Left lobe of liver (tissue), 2 donors: Measurements from ENCODE around the gene MANBA. TPM values are rescaled to one million over a fixed set of nuclear protein-coding genes. Genes with fewer than 3 reads are reported as not detected.
A peak's percentile ranks its signal among the peaks of the same experiment; 100 is the strongest.
"Not testable (repeated sequence)": the region's sequence is repeated elsewhere in the genome, so short reads cannot be mapped to it uniquely, and the experiment has no call there.

Experiments
- ATAC-seq: fragments of 200-7000 bp; cut with Tn5 transposase; one replicate; pipeline ENCODE4 v1.9.1; 2020; ENCODE audit warnings: mild to moderate bottlenecking, moderate library complexity
- DNase-seq: peaks from one replicate; pipeline ENCODE4 v3.0.0-alpha.2; 2020; ENCODE audit warnings: low spot score
- total RNA-seq: library from RNA; stranded (reverse); gene quantifications from one replicate; pipeline ENCODE4 v1.2.1, GENCODE V29; 2021
- donor health status: DM: no; HTN: no; CAD: no; lungs with moderate emphysema.
- donor health status: DM: no; HTN: yes; CAD: no.

Gene MANBA
- total RNA-seq, 1 donor from 2014 or later = 10.6 TPM

GRCh38 chr4:102764901-102765300 is 4.1 kb upstream of the MANBA start:
- ATAC-seq = no peak

DNA sequence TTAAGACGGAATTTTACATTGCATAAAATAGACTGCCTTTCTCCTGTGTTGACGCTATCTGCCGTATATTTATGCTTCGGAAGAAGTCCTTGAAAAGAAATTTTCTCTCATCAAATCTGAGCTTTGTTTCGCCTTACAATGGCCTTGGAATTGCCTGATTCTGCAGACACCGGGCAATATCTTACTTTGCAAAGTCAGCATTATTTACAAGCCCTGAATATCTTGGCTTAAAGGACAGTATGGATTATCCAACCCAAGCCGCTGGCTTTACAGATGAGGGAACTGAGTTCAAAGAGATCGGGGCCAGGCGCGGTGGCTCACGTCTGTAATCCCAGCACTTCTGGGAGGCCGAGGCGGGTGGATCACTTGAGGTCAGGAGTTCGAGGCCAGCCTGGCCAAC is 1.1 kb upstream of the MANBA start:
- DNase-seq = no peak
- ATAC-seq = no peak

More at GRCh38 chr4:102764901-102765300, 4.1 kb upstream of the MANBA start:
- DNase-seq = no peak

DNA sequence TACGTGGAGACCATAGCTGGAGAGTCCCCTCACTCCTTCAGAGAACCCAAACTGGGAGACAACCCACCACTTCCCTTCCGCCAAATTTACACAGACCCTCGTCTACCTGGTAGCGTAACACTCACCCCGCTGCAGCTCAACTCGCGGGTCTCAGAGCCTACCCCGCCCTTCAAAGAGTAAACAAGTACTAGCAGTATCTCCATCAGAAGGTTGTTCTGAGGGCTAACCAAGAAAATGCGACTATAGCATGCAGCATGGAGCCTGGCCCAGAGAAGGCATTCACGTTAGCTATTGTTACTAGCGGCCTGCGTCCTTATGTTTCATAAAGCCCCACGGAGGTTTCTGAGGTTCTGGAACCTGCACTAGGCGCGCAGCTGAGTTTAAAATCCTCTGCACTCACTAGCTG is 531 bp upstream of the MANBA start:
- DNase-seq (no peak), ATAC-seq (peak; percentile 27)

- DNase-seq = no peak
- ATAC-seq = peak; percentile 48
Observed at GRCh38 chr4:102759831-102760644, 730 bp downstream of the MANBA start.

- ATAC-seq = no peak
- DNase-seq = no peak
Observed at GRCh38 chr4:102758241-102759160, 2.3 kb downstream of the MANBA start.

DNA sequence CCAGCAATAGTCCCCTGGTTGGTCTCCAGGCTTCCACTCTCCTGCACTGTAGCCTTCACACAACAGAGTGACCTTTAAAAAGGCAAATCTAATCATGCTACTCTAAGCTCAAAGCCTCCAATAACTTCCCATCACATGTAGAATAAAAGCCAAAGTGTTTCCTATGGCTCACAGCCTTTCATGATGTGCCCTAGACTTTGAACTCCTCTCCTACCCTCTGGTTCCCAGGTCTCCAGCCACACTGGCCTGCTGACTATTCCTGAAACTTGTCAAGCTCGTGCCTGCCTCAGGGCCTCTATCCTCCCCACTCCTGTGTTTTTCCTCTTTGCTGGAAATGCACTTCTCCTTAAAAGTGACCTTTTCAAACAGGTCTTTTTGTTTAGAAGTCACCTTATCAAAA is 3.1 kb downstream of the MANBA start:
- ATAC-seq (peak; percentile 47), DNase-seq (no peak)

GRCh38 chr4:102754044-102754443 is 6.7 kb downstream of the MANBA start:
- DNase-seq (no peak), ATAC-seq (no peak)

DNA sequence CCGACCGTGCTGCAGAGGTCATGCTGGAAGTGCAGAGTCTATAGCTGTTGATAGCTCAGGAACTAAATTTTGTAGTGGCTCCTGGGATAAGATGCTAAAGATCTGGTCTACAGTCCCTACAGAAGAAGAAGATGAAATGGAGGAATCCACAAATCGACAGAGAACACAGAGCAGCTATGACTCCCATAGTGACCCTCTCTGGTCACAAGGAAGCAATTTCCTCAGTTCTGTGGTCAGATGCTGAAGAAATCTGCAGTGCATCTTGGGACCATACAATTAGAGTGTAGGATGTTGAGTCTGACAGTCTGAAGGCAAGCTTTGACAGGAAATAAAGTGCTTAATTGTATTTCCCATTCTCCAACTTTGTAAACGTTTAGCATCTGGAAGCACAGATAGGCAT is 8.8 kb downstream of the MANBA start:
- no peak for ATAC-seq

DNA sequence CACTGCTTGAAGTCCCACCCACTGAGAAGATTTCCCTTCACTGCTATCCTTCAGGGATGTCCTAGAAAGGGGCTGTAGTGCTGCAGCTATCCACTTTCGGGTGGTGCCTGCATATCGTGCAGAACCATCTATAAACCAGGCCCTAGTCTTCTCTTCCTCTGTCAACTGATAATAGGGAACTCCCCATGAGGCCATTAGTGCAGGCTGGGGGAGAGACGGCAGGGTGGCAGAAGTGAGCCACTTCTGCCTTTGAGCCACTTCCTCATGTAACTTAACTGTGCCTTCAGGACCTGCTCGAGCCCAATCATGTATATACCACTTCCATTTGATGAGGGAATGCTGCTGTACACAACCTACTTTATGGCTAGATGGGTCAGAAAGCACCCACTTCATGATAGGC is 17.4 kb downstream of the MANBA start:
- ATAC-seq = peak; percentile 29
- not testable (repeated sequence) for DNase-seq

More for the DNA sequence above, 8.8 kb downstream of the MANBA start:
- no peak for DNase-seq

DNA sequence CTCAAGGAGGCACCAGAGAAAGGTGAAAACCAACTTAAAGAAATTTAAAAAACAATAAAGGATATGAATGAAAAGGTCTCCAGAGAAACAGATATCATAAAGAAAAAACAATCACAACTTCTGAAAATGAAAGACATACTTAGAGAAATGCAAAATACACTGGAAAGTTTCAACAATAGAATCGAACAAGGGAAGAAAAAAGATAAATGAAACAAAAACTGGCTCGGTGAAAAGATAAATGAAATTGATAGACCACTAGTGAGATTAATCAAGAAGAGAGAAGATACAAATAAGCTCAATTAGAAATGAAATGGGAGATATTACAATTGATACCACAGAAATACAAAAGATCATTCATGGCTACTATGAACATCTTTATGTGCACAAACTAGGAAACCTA is 22.0 kb downstream of the MANBA start:
- DNase-seq, ATAC-seq: not testable (repeated sequence)

- DNase-seq = no peak
- ATAC-seq = no peak
Observed at GRCh38 chr4:102736636-102737549, 23.9 kb downstream of the MANBA start.

DNA sequence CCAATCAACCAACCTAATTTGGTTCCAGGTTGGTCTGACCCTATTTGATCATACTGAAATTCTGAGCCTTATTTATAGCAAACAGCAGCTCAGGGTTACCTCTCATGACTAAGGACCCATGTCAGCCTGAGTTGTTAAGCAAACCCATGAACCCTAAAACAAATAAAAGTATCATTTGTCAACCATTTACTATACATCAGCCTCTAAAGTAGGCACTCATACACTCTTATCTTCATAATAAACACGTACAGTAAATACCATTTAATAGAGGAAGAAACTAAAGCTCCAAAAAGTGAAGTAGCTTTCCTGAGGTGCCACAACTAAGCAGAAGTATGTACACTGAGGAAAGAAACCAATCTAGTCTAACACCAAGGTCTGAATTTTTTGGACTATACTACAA is 25.2 kb downstream of the MANBA start:
- ATAC-seq = no peak

DNA sequence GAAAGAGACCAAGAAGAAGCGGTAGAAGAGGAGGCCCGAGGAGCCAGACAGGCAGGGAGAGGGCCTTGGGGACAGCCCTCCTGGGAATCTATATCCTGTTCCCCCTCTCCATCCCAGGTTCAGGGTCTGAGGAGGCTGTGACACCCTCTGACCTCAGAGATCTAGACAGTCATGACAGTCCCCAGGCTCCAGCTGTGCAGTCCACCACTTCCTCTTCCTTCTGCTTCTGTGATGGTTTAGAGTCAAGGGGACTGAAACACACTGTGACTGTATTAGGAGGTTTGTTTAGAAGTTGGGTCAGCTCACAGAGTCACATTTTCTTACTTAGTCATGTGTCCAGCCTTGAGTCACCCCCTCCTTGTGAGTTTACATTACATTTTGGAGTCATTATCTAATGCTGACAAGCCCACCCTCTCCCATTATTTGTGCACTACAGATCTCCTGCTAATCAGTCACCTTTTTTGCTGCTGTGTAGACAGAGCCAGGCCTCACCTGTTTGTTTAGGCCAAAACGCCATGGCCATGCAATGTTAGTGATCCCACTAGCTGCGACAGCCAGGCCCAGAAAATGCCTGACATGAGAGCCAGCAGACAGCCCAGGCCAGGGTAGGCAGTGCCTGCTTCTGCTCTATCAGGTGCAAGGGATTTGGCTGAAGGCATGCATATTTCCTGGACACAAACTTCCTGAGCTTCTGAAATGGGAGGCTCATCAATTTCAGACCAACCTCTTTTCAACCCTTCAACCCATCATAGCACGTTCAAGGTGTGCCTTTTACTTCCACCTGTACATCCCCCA is 26.0 kb downstream of the MANBA start:
- no peak for DNase-seq
- ATAC-seq = peak; percentile 29

More for the DNA sequence above, 25.2 kb downstream of the MANBA start:
- DNase-seq = no peak

DNA sequence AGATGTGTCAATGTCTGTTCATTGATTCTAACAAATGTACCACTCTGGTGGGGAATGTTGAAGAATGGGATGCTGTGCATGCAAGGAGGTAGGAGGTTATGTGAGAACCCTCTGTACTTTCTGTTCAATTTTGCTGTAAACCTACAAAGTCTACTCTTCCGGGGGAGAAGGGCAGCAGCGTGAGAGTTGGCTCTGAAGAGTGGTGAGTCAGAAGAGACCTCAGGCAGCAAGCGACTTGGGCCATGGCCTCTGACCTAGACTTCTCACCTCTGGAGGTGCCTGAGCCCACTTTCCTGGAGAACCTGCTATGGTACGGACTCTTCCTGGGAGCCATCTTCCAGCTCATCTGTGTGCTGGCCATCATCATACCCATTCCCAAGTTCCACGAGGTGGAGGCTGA is 26.7 kb downstream of the MANBA start:
- ATAC-seq (no peak), DNase-seq (no peak)

DNA sequence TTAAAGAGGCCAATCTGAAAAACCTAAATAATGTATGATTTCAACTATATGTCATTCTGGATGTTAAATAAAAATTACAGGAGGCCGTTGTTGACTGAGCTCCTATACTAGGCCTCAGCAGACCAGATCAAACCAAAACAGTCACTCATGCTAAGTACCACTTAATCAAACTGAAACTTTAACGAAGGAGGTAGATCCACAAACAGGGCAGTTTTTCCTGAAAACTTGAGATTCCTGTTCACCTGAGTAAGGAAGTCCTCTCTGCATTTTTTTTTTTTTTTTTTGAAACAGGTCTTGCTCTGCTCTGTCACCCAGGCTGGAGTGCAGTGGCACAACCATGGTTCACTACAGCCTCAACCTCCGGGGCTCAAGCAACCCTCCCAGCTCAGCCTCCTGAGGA is 27.7 kb downstream of the MANBA start:
- DNase-seq (no peak), ATAC-seq (no peak)

DNA sequence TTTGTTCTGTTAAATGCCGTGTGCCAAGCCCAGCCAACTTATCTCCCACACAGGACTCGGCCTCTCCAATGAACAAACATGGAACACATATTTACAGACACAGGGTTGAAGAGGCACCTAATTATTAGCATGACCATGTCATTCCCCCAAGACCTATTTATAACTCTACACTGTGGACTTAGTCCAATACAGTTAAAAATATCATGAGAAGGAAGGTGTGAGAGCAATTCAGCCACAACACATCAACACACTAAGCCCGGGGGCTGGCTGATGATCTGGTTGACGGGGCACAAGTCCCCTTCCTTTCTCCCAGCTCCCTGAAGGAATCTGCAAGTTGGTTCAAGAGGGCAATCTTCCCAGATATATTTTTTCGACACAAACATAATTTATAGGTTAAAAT is 28.1 kb downstream of the MANBA start:
- no peak for ATAC-seq
- DNase-seq = no peak

DNA sequence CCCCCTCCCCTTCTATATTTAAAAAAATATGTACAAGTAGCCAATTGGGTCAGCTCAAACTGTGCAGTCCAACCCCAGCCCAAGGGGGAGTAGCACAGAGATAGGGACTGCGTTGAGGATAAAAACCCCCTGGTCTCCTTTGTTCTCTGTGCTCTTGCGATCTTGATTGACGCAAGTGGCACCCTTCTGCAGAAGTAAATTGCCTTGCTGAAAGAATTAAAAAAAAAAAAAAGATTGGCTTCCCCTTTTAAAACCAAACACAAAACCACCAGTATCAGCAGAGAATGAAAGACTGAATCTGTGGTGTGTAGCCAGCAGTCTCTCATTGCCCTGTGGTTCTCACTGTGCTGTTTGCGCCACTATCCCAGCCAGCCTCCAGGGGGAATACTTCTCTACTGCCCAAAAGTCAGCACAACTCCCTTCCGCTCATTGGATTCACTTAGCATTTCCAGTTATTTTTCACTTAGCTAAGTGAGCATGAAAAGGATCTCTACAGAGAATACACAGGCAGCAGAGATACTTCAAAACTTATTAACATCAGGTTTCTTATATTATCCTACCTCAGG is 29.7 kb downstream of the MANBA start:
- peak; percentile 56 for ATAC-seq
- no peak for DNase-seq

DNA sequence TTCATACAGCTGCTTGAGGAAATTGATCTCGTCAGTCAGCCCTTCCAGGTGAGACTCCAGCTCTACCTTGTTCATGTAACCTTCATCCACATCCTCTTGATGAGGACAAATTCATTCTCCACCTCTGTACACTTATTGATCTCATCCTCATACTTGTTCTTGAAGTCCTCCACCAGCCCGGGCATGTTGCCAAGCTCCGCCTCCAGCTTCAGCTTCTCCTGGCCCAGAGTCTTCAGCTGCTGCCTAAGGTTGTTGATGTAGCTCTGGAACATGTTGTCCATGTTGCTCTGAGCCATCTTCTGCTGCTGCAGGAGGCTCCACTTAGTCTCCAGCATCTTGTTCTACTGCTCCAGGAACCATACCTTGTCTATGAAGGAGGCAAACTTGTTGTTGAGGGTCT is 31.3 kb downstream of the MANBA start:
- not testable (repeated sequence) for DNase-seq, ATAC-seq

GRCh38 chr4:102726919-102727318 is 33.8 kb downstream of the MANBA start:
- DNase-seq, ATAC-seq: not testable (repeated sequence)
